SK-N-MC (cell line): ENCODE measurements around the gene HNRNPF.

Experiments
- EZH2 ChIP-seq: fragments of 200-600 bp; sonication (generic); IDR thresholded peaks from one replicate; pipeline ENCODE4 v1.6.1; 2017; ENCODE audit warnings: antibody characterized with exemption
- FOXP2 ChIP-seq: optimal IDR thresholded peaks from 2 replicates; pipeline ENCODE3; 2011; ENCODE audit warnings: mild to moderate bottlenecking, moderate library complexity; ENCODE audit not compliant: insufficient read depth; ENCODE audit errors: extremely low read length, control extremely low read depth
- POLR2AphosphoS5 ChIP-seq: IDR thresholded peaks from 2 replicates; pipeline ENCODE4 v1.6.1; 2012; ENCODE audit warnings: mild to moderate bottlenecking, low read depth, low read length, borderline replicate concordance

DNA sequence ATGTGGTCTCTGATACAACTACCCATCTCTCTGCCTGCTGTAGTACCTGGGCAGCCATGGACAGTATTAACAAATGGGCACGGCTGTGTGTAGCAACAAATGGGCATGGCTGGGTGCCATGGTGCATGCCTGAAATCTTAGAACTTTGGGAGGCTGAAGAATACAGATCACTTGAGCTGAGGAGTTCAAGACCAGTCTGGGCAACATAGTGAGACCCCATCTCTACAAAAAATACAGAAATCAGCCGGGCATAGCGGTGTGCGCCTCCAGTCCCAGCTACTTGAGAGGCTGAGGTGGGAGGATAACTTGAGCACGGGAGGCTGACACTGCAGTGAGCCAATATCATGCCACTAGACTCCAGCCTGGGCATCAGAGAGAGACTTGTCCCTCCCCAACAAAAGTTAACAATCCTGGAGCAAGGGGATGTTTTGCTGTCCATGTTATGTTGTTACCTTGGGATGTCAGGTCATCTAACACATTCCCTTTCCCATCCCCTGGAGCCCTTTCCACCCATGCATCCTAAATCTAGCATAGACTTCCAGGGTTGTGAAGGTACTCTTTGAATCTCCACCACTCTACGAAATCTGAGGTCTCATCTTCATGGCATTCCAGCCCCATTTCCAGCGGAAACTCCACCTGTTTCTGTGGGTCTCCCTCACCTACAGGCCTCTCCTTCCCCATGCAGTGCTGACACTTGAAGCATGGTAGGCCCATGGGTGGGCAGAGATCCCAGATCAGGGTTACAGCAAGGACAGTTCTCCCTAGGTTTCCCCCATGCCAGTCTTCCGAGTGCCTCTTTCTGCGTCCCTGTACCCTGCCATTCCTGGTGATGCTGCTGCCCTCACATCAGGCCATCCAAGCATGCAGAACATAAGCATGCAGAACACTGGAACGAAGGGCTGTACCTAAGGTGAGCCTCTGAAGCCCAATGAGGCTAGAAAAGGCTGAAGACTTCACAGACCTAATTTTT is 24.4 kb downstream of the HNRNPF start:
- peak; percentile 38; the same call in 1 of the 2 replicates for TF ChIP-seq POLR2AphosphoS5
- TF ChIP-seq EZH2: no peak
- no peak for TF ChIP-seq FOXP2
